ENCODE measurements around the gene WIPI1.

DNA sequence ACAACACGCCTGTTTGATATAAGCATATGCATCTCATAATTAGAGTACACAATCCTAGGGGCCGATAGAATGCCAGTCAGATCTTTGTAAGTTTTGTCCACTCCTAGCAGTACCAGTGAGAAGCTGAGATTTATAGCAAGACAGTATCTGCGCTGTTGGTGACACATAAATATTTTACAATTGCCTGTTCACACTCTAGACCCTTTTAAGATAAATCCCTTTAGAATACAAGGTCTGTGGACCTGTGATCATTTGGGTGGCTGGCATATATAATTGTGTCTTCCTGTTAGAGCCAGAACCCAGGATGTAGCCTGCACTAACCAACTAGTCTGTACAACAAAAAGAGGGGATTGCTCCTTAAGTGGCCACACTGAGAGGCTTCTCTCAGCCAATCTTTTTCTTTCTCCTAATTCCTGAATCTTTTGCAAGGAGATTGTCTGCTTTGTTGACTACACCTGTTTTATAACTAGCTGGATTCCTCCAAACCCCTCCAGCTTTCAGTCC, 74.7 kb downstream of the WIPI1 start:
- TF ChIP-seq, protein P1, sequence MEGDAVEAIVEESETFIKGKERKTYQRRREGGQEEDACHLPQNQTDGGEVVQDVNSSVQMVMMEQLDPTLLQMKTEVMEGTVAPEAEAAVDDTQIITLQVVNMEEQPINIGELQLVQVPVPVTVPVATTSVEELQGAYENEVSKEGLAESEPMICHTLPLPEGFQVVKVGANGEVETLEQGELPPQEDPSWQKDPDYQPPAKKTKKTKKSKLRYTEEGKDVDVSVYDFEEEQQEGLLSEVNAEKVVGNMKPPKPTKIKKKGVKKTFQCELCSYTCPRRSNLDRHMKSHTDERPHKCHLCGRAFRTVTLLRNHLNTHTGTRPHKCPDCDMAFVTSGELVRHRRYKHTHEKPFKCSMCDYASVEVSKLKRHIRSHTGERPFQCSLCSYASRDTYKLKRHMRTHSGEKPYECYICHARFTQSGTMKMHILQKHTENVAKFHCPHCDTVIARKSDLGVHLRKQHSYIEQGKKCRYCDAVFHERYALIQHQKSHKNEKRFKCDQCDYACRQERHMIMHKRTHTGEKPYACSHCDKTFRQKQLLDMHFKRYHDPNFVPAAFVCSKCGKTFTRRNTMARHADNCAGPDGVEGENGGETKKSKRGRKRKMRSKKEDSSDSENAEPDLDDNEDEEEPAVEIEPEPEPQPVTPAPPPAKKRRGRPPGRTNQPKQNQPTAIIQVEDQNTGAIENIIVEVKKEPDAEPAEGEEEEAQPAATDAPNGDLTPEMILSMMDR (IDR thresholded peaks at IDR 0.05) = no peak
- no peak for TF ChIP-seq POLR2AphosphoS5 (IDR thresholded peaks at IDR 0.05)

Data from prostate gland (tissue), 2 donors.